SW 1271 (cell line): ENCODE data around the gene PTGIR.

ENCODE experiments used
- DNase-seq, 2 experiments: peaks; one replicate each; lab custom pipeline; 2025; lab: John Stamatoyannopoulos, UW

PTGIR gene

DNA sequence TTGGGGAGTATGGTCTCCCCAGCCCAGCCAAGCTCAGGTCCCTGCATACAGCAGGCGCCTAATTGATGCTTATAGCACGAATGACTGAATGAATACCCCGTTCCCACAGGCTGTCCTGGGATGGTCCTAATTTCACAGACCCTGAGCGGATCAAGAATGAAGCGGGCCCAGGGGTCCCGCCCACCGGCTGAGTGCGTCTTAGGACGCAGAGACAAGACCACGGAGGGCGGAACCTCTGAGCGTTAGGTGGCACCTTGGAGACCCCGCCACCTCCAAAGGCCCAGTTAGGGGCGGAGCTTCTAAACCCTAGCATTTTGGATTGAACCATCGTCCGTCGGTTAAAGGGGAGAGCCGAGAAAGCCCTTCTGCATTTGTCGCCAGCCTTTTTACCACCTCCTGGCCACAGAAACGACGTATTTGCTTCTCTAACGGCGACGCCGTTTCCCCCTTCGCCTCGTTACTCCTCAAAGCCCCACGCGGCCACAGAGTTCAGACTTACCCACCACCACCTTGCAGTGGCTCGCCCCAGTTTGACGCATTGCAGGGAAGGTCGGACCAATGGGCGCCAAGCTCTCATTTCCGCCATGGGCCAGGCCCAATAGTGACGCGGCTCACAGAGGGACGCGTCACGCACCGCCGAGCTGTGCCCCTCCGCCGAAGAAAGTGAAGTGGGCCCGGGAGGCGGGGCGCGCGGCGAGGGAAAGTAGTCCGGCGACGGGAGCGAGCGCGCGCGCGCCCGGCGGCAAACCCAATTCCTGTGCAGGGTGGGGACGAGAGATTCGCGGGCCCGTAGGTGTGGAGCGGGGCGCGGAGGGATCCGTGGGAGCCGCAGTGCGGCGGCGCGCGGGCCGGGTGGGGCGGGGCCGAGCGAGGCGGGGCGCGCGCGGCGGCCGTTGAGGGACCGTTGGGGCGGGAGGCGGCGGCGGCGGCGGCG, 24.2 kb downstream of the PTGIR start:
- peak; percentile 83 to 90 for DNase-seq

DNA sequence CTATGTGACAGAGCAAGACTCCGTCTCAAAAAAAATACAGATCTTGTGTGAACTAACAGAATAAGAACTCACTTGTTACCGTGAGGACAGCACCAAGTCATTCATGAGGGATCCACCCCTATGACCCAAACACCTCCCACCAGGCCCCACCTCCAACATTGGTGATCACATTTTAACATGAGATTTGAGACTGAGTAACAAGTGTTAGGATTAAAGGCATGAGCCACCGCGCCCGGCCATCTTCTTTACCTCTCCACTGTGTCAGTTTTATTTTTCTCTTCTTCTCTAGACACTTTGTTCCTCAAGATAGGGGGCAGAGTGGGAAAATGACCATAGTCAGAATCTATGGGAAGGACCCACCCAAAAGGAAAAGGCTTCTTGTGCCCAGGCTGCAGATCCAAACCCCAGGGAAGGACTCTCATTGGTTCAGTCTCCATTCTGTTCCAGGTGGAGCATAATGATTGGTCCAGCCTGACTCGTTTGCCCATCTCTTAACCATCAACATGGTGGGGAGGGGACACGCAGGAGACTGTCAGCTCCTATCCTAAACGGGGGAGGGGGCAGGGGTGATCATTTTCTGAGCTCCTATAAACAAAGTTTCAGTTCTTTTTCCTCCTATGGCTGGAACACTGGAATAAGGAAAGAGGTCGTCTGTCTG, 25.0 kb downstream of the PTGIR start:
- no peak for DNase-seq

DNA sequence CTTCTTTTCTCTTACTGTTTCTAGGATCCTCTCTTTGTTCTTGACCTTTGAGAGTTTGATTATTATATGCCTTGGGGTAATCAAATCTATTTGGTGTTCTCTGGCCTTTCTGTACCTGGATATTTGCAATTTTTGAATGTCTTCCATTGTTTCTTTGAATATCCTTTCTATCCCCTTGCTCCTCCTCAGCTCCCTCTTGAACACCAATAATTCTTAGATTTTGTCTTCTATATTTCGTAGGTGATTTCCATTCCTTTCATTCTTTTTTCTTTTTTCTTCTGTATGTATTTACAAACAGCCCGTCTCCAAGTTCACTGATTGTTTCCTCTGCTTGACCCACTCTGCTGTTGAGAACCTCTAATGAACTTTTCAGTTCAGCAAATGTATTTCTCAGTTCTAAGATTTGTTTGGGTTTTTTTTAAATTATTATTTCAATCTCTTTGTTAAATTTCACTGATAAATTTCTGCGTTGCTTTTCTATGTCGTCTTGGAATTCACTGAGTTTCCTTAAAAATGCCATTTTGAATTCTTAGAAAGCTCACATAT, 26.4 kb downstream of the PTGIR start:
- no peak for DNase-seq

DNA sequence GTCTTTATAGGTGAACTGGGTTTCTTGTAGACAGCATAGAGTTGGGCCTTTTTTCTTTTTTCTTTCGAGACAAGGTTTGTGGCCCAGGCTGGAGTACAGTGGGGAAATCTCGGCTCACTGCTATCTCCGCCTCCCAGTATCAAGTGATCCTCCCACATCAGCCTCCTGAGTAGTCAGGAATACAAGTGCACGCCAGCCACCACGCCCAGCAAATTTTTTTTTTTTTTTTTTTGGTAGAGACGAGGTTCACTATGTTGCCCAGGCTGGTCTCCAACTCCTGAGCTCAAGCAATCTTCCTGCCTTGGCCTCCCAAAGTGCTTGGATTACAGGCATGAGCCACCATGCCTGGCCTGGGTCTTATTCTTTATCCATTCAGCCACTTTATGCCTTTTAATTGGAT, 28.9 kb downstream of the PTGIR start:
- DNase-seq, result no peak

- DNase-seq, result no peak
Measured at GRCh38 chr19:46591870-46592269, 33.0 kb downstream of the PTGIR start.

- no peak for DNase-seq
Measured at GRCh38 chr19:46591254-46591653, 33.6 kb downstream of the PTGIR start.

GRCh38 chr19:46587861-46588260, 37.0 kb downstream of the PTGIR start:
- DNase-seq, result no peak

GRCh38 chr19:46586294-46586693, 38.6 kb downstream of the PTGIR start:
- DNase-seq, result no peak

DNA sequence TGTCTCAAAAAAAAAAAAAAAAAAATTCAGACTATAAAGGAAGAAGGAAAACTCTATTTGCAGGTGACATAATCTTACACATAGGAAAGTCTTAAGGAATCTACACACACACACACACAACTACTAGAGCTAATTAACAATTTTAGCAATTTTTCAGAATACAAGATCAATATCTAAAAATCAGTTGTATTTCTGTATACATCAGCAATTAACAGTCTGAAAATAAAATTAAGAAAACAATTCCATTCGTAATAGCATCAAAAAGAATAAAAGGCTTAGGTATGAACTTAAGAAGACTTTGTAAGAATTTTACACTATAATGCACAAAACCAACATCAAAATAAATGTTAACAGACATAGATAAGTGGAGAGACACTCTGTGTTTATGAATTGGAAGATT, 39.4 kb downstream of the PTGIR start:
- DNase-seq, result no peak

DNA sequence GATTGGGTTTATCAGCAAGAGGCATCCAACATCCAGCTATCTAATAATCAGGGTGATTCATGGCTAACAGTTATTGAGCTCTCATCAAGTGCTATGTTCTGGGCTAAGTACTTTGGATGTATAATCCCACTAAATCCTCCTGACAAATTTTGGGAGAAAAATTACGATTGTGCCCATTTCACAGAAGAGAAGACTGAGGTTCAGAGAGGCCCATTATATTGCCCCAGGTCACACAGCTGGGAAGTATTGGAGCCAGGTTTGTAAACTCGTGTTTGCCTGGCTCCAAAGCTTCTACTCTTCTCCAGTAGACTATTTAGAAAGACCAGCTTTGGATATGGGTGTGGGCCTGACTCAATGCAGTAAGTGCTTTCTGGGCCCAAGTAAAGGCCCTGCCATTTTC, 44.6 kb downstream of the PTGIR start:
- DNase-seq, result no peak

DNA sequence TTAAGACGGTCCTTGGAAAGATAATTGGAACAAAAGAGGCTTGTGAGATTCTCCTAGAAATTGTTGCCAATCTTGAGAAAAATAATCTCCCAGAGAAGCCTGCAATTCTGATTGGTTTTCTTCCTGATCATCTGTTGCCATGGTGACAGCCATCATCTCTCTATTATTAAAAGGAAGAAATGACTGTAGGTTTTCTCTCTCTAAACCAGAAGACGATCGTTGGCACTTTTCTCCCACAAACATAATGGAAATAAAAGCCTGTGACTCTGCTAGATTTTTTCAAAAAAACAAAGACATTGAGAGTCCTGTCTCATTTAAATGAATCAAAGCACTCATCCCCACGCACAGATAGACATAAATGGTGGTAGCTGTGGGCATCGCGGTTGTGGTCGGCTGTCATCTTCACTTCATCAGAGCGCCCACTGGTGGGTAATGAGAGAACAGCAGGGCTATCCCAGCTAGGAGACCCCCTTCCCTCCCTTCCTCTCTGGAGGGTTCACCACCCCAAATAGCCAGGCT, 45.5 kb downstream of the PTGIR start:
- peak in 1 of 2 experiments; percentile 26 for DNase-seq

DNA sequence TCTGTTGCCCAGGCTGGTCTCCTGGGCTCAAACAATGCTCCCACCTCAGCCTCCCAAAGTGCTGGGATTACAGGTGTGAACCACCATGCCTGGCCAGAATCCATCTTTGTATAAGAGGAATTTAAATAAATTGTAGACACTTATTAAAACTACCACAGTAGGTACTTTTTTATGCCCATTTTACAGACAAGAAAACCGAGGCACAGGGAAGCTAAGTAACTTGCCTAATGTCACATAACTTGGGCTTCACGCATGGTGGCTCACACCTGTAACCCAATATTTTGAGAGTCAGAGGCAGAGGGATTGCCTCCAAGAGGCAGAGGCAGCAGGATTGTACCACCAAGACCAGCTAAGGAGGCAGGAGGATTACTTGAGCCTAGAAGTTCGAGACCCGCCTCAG, 46.4 kb downstream of the PTGIR start:
- no peak for DNase-seq

DNA sequence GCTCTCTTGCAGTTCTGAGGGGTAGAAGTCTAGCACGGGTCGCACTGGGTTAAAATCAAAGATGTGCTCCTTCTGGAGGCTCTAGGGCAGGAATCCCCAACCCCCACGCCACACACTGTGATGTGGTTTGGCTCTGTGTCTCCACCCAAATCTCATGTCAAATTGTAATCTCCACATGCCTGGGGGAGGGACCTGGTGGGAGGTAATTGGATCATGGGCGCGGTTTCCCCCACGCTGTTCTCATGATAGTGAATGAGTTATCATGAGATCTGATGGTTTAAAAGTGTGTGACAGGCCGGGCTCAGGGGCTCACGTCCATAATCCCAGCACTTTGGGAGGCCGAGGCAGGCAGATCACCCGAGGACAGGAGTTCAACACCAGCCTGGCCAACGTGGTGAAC, 50.4 kb downstream of the PTGIR start:
- DNase-seq, result no peak

DNA sequence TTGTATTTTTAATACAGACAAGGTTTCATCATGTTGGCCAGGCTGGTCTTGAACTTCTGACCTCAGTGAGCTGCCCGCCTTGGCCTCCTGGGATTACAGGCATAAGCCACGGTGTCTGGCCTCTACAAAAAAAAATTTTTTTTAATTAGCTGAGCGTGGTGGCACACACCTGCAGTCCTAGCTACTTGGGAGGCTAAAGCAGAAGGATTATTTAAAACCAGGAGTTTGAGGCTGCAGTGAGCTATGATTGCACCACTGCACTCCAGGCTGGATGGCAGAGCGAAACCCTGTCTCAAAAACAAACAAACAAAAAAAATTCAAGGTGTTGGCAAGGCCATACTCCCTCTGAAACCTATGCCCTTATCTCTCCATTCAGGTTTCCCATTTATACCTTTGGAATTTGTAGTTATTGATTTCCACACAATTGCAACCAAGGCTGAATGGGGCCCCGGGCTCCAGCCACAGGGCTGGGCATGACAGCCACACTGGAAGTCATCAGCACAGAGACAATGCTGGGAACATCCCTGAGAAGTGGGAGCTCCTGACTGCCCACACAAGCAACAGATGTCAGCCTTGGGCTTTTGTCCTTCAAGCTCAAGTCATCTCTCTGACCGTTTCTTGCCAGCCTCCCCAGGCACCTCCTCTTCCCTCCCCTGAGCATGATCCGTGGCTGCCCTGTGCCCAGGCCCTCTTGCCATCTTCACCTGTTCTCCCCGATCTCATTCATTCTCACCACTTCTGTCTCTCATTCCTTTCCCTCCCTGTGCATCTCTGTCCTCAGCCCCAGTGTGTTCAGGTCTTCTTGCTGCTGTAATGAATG, 51.0 kb downstream of the PTGIR start:
- no peak for DNase-seq

- peak in 1 of 2 experiments; percentile 6 for DNase-seq
Measured at GRCh38 chr19:46571495-46571894, 53.4 kb downstream of the PTGIR start.
